ENCODE data around the gene FAM89B.

Gene FAM89B

GRCh38 chr11:65613091-65613928 lies 41.0 kb downstream of the FAM89B start:
- no peak for DNase-seq

DNA sequence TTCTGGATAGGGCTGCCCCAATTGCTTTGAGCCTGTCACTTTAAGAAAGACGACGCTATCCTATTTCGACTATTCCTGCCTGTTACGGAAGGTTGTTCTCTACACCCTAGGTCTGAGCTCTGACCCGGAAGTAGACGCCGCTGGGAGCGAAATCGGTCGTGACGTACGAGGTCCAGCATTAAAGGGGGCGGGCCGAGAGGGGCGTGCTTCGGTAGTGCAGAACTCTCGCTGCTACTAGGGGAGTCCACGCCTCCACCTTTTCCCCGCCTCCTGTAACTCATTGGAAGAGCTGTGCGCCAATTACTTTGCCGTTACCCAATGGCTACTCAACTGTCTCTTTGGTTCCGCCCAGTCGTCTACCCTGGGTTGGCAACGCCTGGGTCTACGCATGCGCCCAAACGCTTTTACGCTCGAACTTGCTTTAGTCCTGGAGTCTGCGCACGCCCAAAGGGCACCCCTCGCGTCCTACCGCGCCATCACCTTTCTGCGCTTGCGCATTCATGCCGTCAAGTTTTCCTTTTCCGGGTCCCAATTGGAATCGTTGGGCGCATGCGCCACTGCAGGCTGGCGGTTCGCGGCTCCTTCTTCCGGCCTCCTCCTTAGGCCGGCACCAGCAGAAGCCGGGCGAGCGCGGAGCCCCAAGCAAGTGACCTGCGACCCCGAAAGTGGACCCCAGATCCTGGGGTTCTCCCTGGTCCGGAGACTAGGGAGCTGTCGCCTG lies 43.1 kb downstream of the FAM89B start, which contains the start of gene PCNX3:
PCNX3 (plus strand) TSS at position 548 of the 721 bp plus-strand sequence. CDS start 536 bp downstream, outside the sequence.
- peak; percentile 100 for DNase-seq

DNA sequence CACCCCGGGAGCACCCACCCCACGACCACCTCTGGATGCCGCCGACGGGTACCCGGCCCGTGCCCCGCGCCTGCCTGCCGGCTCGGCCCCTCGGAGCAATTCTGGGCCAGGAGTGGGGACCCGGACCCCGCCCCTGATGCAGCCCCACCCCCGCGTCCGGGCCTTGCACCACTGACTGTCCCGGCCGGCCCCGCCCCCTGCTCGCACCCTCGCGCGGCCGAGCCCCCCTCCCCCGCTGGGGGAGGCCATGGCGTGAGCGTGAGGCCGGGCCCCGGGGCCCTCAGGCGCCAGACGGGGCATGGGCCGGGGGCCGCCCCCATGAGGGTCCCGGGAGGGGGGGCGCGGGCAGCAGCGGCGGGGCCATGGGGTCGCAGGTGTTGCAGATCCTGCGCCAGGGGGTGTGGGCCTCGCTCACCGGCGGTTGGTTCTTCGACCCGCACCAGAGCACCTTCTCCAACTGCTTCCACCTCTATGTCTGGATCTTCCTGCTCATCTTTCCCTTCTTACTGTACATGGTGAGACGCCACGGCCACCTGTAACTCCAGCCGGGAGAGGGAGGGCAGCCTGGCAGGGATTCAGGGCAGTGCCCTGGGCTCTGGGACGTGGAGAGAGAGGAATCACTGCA lies 43.7 kb downstream of the FAM89B start:
- no peak for DNase-seq

DNA sequence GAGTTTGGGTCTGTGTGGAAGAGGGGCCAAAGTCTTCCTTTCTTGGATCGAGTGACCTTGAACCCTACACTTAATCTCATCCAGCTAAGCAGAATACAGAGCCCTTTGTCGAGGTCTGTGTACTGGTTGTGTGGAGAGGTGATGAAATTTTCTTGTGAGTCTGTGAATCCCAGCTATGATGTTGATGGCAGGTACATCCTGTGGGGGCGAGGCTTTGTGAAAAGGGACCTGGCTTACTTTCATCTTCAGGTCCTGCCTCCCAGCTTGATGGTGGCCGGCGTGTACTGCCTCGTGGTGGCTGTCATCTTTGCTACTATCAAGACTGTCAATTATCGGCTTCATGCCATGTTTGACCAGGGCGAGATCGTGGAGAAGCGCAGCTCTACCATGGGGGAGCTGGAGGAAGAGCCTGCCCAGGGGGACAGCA lies 44.2 kb downstream of the FAM89B start:
- DNase-seq: no peak

DNA sequence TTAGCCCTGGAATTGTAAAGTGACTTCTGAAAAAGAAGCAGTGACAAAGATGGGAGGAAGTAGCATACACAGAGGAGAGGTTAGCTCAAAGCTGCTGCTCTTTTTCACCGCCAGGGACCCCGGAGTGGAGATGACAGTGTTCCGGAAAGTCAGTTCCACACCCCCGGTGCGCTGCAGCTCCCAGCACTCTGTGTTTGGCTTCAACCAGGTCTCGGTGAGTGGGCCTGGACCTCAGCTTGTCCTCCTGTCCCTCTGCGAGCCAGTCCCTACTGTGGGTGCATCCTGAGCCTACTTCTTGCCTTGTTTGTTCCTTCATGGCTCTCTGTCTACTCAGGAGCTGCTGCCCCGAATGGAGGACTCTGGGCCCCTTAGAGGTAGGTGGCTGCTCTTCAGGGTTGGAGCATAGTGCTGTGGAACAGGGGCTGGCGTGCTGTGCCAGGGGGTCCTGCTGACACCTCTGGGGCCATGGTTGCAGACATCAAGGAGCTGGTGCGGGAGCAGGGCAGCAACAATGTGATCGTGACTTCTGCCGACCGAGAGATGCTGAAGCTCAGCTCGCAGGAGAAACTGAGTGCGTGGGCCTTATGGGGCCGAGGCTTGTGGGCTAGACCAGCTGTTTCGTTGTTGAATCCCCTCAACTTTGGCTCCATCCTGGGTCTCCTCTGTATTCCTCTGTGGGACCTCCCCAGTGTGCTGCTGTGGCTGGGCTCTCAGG lies 45.0 kb downstream of the FAM89B start:
- no peak for DNase-seq

GRCh38 chr11:65617990-65618751 lies 45.8 kb downstream of the FAM89B start:
- no peak for DNase-seq

DNA sequence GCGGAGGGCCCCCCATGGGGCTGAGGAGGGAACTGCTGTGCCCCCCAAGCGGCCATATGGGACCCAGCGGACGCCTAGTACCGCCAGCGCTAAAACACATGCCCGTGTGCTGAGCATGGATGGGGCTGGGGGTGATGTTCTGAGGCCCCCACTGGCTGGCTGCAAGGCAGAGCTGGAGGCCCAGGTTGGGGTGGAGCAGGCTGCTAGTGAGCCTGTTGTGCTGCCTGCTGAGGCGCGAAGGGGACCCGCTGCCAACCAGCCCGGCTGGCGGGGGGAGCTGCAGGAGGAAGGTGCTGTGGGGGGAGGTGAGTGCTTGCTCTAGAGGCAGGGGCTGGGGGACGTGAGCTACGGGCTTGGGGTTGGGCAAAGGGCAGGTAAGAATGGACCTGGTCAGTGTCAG lies 46.4 kb downstream of the FAM89B start:
- no peak for DNase-seq

DNA sequence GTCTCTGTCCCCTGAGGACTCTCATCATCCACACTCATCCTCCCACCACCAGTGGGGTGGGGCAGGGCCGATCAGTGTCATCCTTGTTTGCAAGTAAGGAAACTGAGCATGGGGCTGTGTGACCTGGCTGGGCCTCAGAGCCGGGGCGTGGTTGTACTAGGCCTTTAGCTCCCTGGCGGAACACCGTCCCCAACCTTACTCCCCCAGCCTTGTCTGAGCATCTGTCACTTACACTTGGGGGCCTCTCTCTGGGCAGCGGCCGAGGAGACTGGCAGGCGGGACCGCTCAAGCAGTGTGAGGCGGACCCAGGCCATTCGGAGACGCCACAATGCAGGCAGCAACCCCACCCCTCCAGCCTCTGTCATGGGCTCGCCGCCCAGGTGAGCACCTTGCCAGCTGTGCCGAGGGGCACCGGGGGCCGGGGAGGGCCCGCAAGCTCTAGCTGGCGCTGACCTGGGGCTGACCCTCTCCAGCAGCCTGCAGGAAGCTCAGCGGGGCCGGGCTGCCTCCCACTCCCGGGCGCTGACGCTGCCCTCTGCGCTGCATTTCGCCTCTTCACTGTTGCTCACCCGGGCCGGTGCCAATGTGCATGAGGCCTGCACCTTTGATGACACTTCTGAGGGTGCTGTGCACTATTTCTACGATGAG lies 47.1 kb downstream of the FAM89B start:
- DNase-seq: no peak

DNA sequence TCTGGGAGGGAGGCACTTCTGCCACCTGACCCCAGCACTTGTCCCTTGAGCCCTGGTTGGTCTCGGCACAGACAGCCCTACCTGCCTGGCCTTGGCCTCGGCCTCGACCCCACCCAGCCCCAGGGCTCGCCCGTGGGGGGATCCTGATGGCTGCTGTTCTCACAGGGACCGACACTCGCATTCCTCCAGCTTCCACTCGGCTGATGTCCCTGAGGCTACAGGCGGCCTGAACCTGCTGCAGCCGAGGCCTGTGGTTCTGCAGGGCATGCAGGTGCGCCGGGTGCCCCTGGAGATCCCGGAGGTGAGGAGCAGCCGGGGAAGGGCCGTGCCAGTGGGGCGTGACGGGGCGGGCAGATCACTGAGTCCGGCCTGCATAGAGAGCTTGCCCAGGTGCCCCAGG lies 48.3 kb downstream of the FAM89B start:
- DNase-seq: no peak

DNA sequence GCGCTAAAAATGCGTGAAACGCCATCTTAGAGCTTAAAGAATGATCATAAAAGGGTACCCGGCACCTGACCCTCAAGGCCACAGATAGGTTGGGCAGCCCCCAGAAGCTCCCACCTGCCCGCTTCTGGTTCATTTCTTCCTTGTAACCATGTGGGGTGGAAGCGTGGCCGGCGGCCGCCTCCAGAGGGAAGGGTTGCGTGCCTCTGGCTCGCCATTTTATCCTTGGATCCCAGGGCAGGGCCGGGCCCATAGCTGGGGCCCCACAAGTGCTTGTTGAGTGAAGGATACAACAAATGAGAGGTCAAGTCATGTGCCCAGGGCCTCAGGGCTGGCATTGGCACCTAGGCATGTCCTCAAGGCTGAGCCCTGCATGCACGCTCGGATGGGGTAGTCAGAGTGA lies 49.1 kb downstream of the FAM89B start:
- DNase-seq: no peak

GRCh38 chr11:65622011-65622410 lies 49.7 kb downstream of the FAM89B start:
- no peak for DNase-seq

- DNase-seq: no peak
Measured at GRCh38 chr11:65623177-65623576, 50.8 kb downstream of the FAM89B start.
